SK-N-SH treated with all-trans-retinoic acid at 6 μM for 48 hours (cell line): ENCODE results near the gene SMARCE1.

ENCODE experiments used
- ATAC-seq: fragments of 200-7000 bp; cut with Tn5 transposase; 3 replicates; pipeline ENCODE4 v1.9.1; 2020; ENCODE audit warnings: mild to moderate bottlenecking, moderate library complexity
- ARNTL ChIP-seq: fragments of 450-650 bp; formaldehyde crosslinking; IDR thresholded peaks from 2 replicates; pipeline ENCODE4 v1.5.0; 2020; ENCODE audit warnings: low read depth, mild to moderate bottlenecking, moderate library complexity, borderline replicate concordance
- BACH2 ChIP-seq: fragments of 250-450 bp; sonication (Bioruptor Pico); IDR thresholded peaks from 2 replicates; pipeline ENCODE4 v1.9.0; 2021; ENCODE audit warnings: mild to moderate bottlenecking, borderline replicate concordance
- CSDC2 ChIP-seq: fragments of 250-450 bp; sonication (Bioruptor Pico); IDR thresholded peaks from 2 replicates; pipeline ENCODE4 v1.5.0; 2020; ENCODE audit warnings: mild to moderate bottlenecking, moderate library complexity
- ESRRG ChIP-seq: fragments of 250-450 bp; sonication (Bioruptor Pico); IDR thresholded peaks from 2 replicates; pipeline ENCODE4 v1.6.1; 2021; ENCODE audit warnings: mild to moderate bottlenecking
- GLIS3 ChIP-seq: fragments of 250-450 bp; sonication (Bioruptor Pico); IDR thresholded peaks from 2 replicates; pipeline ENCODE4 v1.5.0; 2020; ENCODE audit warnings: mild to moderate bottlenecking, moderate library complexity
- ISL1 ChIP-seq: fragments of 250-450 bp; sonication (Bioruptor Pico); IDR thresholded peaks from 2 replicates; pipeline ENCODE4 v2.1.2; 2022; ENCODE audit warnings: mild to moderate bottlenecking, moderate library complexity
- OSR1 ChIP-seq: fragments of 250-450 bp; sonication (Bioruptor Pico); IDR thresholded peaks from 2 replicates; pipeline ENCODE4 v1.8.0; 2022; ENCODE audit warnings: moderate library complexity, mild to moderate bottlenecking, inconsistent platforms
- PPARA ChIP-seq: fragments of 250-450 bp; sonication (Bioruptor Pico); IDR thresholded peaks from 2 replicates; pipeline ENCODE4 v1.5.0; 2020; ENCODE audit warnings: mild to moderate bottlenecking, borderline replicate concordance
- RARB ChIP-seq: fragments of 250-450 bp; sonication (Bioruptor Pico); IDR thresholded peaks from 2 replicates; pipeline ENCODE4 v1.8.0; 2021; ENCODE audit warnings: mild to moderate bottlenecking, moderate library complexity
- SNAI2 ChIP-seq: fragments of 250-450 bp; sonication (Bioruptor Pico); IDR thresholded peaks from 2 replicates; pipeline ENCODE4 v1.5.0; 2020; ENCODE audit warnings: mild to moderate bottlenecking, moderate library complexity
- TCF4 ChIP-seq: fragments of 250-450 bp; sonication (Bioruptor Pico); IDR thresholded peaks from 2 replicates; pipeline ENCODE4 v1.8.0; 2021; ENCODE audit warnings: mild to moderate bottlenecking, moderate library complexity, borderline replicate concordance
- TOX ChIP-seq: fragments of 250-450 bp; sonication (Bioruptor Pico); IDR thresholded peaks from 2 replicates; pipeline ENCODE4 v1.8.0; 2021; ENCODE audit warnings: mild to moderate bottlenecking, moderate library complexity, borderline replicate concordance
- ZC3H10 ChIP-seq: fragments of 250-450 bp; sonication (Bioruptor Pico); IDR thresholded peaks from 2 replicates; pipeline ENCODE4 v1.5.1; 2021; ENCODE audit warnings: mild to moderate bottlenecking, moderate library complexity
- ZFP3 ChIP-seq: fragments of 250-450 bp; sonication (Bioruptor Pico); IDR thresholded peaks from 2 replicates; pipeline ENCODE4 v1.5.0; 2020; ENCODE audit warnings: mild to moderate bottlenecking, moderate library complexity
- ZFP30 ChIP-seq: fragments of 450-650 bp; formaldehyde crosslinking; IDR thresholded peaks from 2 replicates; pipeline ENCODE4 v1.5.0; 2022; ENCODE audit warnings: mild to moderate bottlenecking, moderate library complexity
- ZNF565 ChIP-seq: fragments of 450-650 bp; formaldehyde crosslinking; conservative IDR thresholded peaks from 2 replicates; pipeline ENCODE4 v1.5.0; 2020; ENCODE audit warnings: low read depth, mild to moderate bottlenecking, moderate library complexity
- ZNF70 ChIP-seq: fragments of 450-650 bp; formaldehyde crosslinking; IDR thresholded peaks from 2 replicates; pipeline ENCODE4 v1.5.0; 2020; ENCODE audit warnings: mild to moderate bottlenecking, moderate library complexity
- ZNF8 ChIP-seq: fragments of 450-650 bp; formaldehyde crosslinking; IDR thresholded peaks from 2 replicates; pipeline ENCODE4 v1.5.0; 2020; ENCODE audit warnings: mild to moderate bottlenecking, moderate library complexity
- TF ChIP-seq, protein P1 (sequence below): fragments of 250-450 bp; sonication (Bioruptor Pico); IDR thresholded peaks from 2 replicates; pipeline ENCODE4 v1.5.1; 2020; ENCODE audit warnings: low read depth, mild to moderate bottlenecking, moderate library complexity
- TF ChIP-seq, protein P2 (sequence below): fragments of 250-450 bp; sonication (Bioruptor Pico); IDR thresholded peaks from 2 replicates; pipeline ENCODE4 v1.8.0; 2021; ENCODE audit warnings: low read depth, mild to moderate bottlenecking, moderate library complexity, borderline replicate concordance
- TF ChIP-seq, protein P3 (sequence below): fragments of 250-450 bp; sonication (Bioruptor Pico); IDR thresholded peaks from 2 replicates; pipeline ENCODE4 v1.8.0; 2020; ENCODE audit warnings: mild to moderate bottlenecking, moderate library complexity, borderline replicate concordance
- TF ChIP-seq, protein P4 (sequence below): fragments of 250-450 bp; sonication (Bioruptor Pico); IDR thresholded peaks from 2 replicates; pipeline ENCODE4 v1.5.1; 2021; ENCODE audit warnings: mild to moderate bottlenecking, moderate library complexity

SMARCE1 gene

DNA sequence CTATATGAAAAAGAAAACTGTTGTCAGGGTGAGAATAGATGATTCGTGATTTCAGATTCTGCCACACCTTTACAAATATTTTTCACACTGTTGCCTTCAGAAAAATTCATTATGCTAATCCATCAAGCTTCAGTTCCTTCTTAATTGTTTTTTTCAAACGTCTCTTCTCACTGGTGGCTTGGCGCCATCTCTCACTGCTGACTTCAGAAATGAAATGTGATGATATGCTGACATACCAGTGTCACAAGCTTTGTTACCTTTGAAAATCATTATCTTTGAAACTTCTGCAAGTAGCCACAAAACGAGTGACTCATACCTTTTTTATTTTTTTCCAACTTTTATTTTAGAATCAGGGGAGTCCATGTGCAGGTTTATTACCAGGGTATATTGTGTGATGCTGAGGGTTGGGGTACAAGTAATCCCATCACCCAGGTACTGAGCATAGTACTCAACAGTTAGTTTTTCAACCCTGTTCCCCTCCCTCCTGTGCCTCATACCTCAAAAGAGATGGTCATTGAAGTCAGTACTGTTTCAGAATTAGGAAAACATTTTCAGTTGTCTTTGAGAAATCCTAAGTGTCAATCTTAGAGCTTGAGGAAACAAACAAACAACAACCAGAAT, 31.4 kb upstream of the SMARCE1 start (continued):
- TF ChIP-seq, protein P1, sequence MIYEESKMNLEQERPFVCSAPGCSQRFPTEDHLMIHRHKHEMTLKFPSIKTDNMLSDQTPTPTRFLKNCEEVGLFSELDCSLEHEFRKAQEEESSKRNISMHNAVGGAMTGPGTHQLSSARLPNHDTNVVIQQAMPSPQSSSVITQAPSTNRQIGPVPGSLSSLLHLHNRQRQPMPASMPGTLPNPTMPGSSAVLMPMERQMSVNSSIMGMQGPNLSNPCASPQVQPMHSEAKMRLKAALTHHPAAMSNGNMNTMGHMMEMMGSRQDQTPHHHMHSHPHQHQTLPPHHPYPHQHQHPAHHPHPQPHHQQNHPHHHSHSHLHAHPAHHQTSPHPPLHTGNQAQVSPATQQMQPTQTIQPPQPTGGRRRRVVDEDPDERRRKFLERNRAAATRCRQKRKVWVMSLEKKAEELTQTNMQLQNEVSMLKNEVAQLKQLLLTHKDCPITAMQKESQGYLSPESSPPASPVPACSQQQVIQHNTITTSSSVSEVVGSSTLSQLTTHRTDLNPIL (CRISPR knock-in tag), result no peak

DNA sequence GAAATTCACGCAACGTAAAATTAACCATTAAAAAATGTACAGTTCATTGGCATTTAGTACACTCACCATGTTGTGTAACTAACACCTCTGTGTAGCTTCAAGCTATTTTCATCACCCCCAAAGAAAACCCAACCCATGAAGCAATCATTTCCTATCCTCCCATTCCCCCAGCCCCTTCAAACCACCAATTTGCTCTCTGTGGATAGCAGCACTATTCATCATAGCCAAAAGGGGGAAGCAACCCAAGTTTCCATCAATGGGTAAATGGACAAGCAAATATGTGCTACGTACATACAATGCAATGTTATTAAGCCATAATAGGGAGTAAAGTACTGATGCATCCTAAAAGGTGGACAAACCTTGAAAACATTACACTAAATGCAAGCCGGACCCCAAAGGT, 28.3 kb upstream of the SMARCE1 start:
- TF ChIP-seq RARB (CRISPR knock-in tag) (no peak), SNAI2 (CRISPR knock-in tag) (no peak)
- ATAC-seq, result no peak

DNA sequence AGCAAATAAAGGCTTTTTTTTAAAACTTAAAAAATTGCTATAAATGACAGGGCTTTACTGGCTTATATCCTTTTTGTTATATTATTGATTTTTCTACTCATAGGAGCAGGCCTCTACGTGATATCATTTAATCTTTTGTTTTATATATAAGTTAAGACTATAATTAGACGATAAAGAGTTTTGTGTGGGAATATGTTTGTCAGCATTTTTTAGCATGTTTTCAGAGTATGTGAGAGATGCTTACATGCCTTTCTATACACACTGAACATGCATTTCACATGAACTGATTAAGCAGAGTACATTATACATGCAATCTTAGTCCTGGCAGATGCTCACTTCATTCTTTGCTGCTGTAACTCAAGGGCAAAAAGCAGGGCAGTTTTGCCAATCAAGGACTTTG, 25.0 kb upstream of the SMARCE1 start:
- TF ChIP-seq ZC3H10 (no peak), ZNF70 (no peak), GLIS3 (CRISPR knock-in tag) (no peak)
- no peak for ATAC-seq

DNA sequence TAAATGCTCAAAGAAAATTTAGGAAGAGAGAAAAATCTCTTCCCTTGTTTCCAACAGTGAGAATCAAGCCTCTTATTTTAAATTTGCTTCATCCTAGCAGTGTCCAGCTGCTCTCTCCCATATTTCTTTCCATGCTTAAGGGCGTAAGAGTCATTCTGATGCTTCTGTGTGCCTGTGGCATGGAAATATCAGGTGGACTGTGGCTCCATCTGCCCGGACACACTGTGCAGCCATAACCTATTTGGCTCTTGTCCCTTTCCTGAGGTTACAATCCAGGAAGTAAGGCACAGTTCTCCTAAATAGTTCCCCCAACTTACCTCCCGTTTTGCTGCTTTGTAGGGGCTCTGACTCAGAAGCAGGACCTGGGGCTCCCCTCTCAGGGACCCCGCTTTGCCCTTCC, 23.7 kb upstream of the SMARCE1 start:
- TF ChIP-seq RARB (CRISPR knock-in tag) (no peak), ZFP3 (CRISPR knock-in tag) (no peak), ZNF565 (CRISPR knock-in tag) (no peak), OSR1 (no peak), CSDC2 (no peak), ESRRG (CRISPR knock-in tag) (no peak), ZNF8 (CRISPR knock-in tag) (no peak), ZC3H10 (no peak), ZFP30 (CRISPR knock-in tag) (no peak), TCF4 (CRISPR knock-in tag) (no peak), TOX (CRISPR knock-in tag) (no peak), GLIS3 (CRISPR knock-in tag) (no peak), PPARA (CRISPR knock-in tag) (no peak), SNAI2 (CRISPR knock-in tag) (no peak)
- TF ChIP-seq, protein P1 (CRISPR knock-in tag), result no peak
- TF ChIP-seq, protein P2, sequence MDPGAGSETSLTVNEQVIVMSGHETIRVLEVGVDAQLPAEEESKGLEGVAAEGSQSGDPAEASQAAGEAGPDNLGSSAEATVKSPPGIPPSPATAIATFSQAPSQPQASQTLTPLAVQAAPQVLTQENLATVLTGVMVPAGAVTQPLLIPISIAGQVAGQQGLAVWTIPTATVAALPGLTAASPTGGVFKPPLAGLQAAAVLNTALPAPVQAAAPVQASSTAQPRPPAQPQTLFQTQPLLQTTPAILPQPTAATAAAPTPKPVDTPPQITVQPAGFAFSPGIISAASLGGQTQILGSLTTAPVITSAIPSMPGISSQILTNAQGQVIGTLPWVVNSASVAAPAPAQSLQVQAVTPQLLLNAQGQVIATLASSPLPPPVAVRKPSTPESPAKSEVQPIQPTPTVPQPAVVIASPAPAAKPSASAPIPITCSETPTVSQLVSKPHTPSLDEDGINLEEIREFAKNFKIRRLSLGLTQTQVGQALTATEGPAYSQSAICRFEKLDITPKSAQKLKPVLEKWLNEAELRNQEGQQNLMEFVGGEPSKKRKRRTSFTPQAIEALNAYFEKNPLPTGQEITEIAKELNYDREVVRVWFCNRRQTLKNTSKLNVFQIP (CRISPR knock-in tag), result no peak
- TF ChIP-seq, protein P3, sequence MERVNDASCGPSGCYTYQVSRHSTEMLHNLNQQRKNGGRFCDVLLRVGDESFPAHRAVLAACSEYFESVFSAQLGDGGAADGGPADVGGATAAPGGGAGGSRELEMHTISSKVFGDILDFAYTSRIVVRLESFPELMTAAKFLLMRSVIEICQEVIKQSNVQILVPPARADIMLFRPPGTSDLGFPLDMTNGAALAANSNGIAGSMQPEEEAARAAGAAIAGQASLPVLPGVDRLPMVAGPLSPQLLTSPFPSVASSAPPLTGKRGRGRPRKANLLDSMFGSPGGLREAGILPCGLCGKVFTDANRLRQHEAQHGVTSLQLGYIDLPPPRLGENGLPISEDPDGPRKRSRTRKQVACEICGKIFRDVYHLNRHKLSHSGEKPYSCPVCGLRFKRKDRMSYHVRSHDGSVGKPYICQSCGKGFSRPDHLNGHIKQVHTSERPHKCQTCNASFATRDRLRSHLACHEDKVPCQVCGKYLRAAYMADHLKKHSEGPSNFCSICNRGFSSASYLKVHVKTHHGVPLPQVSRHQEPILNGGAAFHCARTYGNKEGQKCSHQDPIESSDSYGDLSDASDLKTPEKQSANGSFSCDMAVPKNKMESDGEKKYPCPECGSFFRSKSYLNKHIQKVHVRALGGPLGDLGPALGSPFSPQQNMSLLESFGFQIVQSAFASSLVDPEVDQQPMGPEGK (CRISPR knock-in tag), result no peak
- ATAC-seq, result no peak

DNA sequence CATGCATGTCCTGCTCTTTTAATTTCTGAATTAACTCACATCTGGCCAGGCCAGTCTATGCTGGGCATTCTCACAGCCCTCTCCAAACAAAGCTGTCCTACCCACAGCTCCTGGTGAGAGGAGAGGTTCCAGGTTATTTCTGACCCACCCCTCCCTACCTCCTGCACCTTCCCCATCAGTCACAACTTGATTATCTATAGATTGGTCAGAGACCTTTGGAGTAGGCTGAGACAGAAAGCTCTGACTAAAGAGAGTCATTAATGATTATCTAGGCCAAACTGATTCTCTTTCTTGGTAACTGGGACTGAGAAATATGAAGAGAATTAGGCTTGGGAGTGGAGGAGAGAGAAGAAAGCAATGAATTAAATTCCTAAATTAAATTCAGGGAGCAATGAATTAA, 18.7 kb upstream of the SMARCE1 start:
- no peak for ATAC-seq
- TF ChIP-seq ZC3H10 (no peak), ZNF565 (CRISPR knock-in tag) (no peak), ZFP3 (CRISPR knock-in tag) (no peak), ZNF70 (no peak), SNAI2 (CRISPR knock-in tag) (no peak), ARNTL (CRISPR knock-in tag) (no peak), CSDC2 (no peak), BACH2 (CRISPR knock-in tag) (no peak), TCF4 (CRISPR knock-in tag) (no peak), ZFP30 (CRISPR knock-in tag) (no peak), OSR1 (no peak), RARB (CRISPR knock-in tag) (no peak), ISL1 (no peak)
- TF ChIP-seq, protein P2 (CRISPR knock-in tag), result no peak
- TF ChIP-seq, protein P1 (CRISPR knock-in tag), result no peak
- TF ChIP-seq, protein P4, sequence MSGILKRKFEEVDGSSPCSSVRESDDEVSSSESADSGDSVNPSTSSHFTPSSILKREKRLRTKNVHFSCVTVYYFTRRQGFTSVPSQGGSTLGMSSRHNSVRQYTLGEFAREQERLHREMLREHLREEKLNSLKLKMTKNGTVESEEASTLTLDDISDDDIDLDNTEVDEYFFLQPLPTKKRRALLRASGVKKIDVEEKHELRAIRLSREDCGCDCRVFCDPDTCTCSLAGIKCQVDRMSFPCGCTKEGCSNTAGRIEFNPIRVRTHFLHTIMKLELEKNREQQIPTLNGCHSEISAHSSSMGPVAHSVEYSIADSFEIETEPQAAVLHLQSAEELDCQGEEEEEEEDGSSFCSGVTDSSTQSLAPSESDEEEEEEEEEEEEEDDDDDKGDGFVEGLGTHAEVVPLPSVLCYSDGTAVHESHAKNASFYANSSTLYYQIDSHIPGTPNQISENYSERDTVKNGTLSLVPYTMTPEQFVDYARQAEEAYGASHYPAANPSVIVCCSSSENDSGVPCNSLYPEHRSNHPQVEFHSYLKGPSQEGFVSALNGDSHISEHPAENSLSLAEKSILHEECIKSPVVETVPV (CRISPR knock-in tag), result no peak
